ENCODE data around the gene CEP135. TPM values are rescaled to one million over a fixed set of nuclear protein-coding genes. Genes with fewer than 3 reads are reported as not detected.

CEP135 gene
- total and polyA plus RNA-seq, 2 donors (not counting 1 experiment from before 2014, with no cell fraction given), result 6.4 to 41.0 TPM

DNA sequence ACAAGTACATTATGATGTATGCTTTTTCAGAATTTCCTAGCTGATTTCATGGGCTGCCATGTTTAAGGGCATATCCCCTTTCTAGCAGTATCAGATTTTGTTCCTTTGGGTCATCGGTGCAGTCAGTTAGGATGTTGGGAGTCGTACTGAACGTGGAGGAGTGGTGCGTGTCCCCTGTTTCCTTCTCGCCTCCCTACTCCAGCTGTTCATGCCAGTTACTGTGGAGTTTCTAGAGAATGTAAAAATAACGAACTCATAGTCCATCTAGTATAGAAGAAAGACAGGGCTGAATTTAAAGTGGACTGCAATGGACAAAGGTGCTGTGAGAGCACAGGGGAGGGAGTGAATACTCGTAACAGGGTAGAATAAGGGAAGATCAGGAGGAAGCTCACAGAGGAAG is 111.3 kb downstream of the CEP135 start:
- no peak overlapping the region for H2AFZ ChIP-seq (ENCODE audit: insufficient read depth, low read depth, low read length, poor library complexity, severe bottlenecking)
- intact Hi-C loops (cut with micrococcal nuclease), result no loop called here
- Mint-ChIP-seq H3K27ac (no peak overlapping the region), H3K27me3 (peaks cover 5% of the 10 kb centered on the region), H3K4me1 (no peaks in the 10 kb centered on the region), H3K4me3 (no peak overlapping the region), H3K9me3 (ENCODE audit: insufficient read depth) (no peaks in the 10 kb centered on the region)
- H3K9me3 ChIP-seq (ENCODE audit: control extremely low read depth in 1 of 3, control insufficient read depth in 2 of 3, insufficient read depth in 1 of 3, low read length in 2 of 3), result no peaks in the 10 kb centered on the region
- no peak overlapping the region for H3K27ac ChIP-seq (ENCODE audit: low read length in 2 of 2)
- TF ChIP-seq, protein P1, sequence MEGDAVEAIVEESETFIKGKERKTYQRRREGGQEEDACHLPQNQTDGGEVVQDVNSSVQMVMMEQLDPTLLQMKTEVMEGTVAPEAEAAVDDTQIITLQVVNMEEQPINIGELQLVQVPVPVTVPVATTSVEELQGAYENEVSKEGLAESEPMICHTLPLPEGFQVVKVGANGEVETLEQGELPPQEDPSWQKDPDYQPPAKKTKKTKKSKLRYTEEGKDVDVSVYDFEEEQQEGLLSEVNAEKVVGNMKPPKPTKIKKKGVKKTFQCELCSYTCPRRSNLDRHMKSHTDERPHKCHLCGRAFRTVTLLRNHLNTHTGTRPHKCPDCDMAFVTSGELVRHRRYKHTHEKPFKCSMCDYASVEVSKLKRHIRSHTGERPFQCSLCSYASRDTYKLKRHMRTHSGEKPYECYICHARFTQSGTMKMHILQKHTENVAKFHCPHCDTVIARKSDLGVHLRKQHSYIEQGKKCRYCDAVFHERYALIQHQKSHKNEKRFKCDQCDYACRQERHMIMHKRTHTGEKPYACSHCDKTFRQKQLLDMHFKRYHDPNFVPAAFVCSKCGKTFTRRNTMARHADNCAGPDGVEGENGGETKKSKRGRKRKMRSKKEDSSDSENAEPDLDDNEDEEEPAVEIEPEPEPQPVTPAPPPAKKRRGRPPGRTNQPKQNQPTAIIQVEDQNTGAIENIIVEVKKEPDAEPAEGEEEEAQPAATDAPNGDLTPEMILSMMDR (IDR thresholded peaks at IDR 0.05), result no peak
- TF ChIP-seq EZH2 (IDR thresholded peaks at IDR 0.05; ENCODE audit: borderline replicate concordance, insufficient read depth, low read depth, low read length, poor library complexity, severe bottlenecking), result no peak
- ATAC-seq (ENCODE audit: low read depth), result no peak
- H3K4me2 ChIP-seq (replicated peaks; ENCODE audit: low read depth, low read length, poor library complexity, severe bottlenecking), result no peak overlapping the region
- 91% methylated on average over 2 of the region's 7 CpGs for WGBS (ENCODE audit: insufficient coverage)
- no peak for DNase-seq
- H3K4me3 ChIP-seq (ENCODE audit: control extremely low read depth in 1 of 5, extremely low read depth in 1 of 5, insufficient read depth in 1 of 5, low read depth in 2 of 5, low read length in 4 of 5), result no peak overlapping the region
- H4K20me1 ChIP-seq (ENCODE audit: control insufficient read depth, insufficient read depth, low read length, poor library complexity, severe bottlenecking), result no peaks in the 10 kb centered on the region
- H3K9ac ChIP-seq (ENCODE audit: low read length), result no peak overlapping the region
- no peaks in the 10 kb centered on the region for H3K36me3 ChIP-seq (replicated peaks in 1 of 2; ENCODE audit: control extremely low read depth in 1 of 2, control insufficient read depth in 1 of 2, extremely low read depth in 1 of 2, insufficient read depth in 2 of 2, low read length in 1 of 2)
- no peaks in the 10 kb centered on the region for H3K4me1 ChIP-seq (ENCODE audit: control insufficient read depth in 2 of 2, insufficient read depth in 2 of 2, low read length in 2 of 2)
- POLR2A ChIA-PET, result no interaction called here
- H3K27me3 ChIP-seq (replicated peaks in 1 of 4; ENCODE audit: control extremely low read depth in 1 of 4, control insufficient read depth in 3 of 4, insufficient read depth in 4 of 4, low read length in 3 of 4), result no peaks in the 10 kb centered on the region
- H3K79me2 ChIP-seq (ENCODE audit: control insufficient read depth, insufficient read depth, low read length), result no peaks in the 10 kb centered on the region
- CTCF ChIA-PET, result no interaction called here

DNA sequence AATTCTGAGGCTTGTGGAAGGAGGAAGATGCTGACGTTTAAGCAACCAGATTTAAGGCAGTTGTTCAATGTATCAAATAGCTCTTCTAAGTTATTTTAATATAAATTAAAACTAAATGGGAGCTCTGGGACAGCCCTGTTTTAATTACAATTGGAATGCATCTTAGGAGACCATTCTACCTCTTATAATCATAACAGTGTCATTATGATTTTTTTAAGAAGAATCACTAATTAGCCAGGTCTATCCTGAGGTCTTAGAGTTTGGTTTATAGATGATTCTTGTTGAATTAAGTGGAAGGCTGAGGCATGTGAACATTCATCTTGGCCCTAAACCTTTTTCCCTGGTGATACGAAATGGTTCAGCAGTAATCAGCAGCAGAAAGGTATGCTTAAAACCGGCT is 113.4 kb downstream of the CEP135 start:
- DNase-seq (no peak), ATAC-seq (ENCODE audit: low read depth) (no peak)
- POLR2A ChIA-PET, result no interaction called here
- no peak overlapping the region for H3K4me2 ChIP-seq (replicated peaks; ENCODE audit: low read depth, low read length, poor library complexity, severe bottlenecking)
- H3K27ac ChIP-seq (ENCODE audit: low read length in 2 of 2), result no peak overlapping the region
- no peaks in the 10 kb centered on the region for H4K20me1 ChIP-seq (ENCODE audit: control insufficient read depth, insufficient read depth, low read length, poor library complexity, severe bottlenecking)
- peaks cover 4% of the 10 kb centered on the region for H3K27me3 Mint-ChIP-seq
- no peaks in the 10 kb centered on the region for H3K36me3 ChIP-seq (replicated peaks in 1 of 2; ENCODE audit: control extremely low read depth in 1 of 2, control insufficient read depth in 1 of 2, extremely low read depth in 1 of 2, insufficient read depth in 2 of 2, low read length in 1 of 2)
- no peak overlapping the region for H3K27ac Mint-ChIP-seq
- CTCF ChIA-PET, result no interaction called here
- no peak overlapping the region for H3K4me3 Mint-ChIP-seq
- no peaks in the 10 kb centered on the region for H3K79me2 ChIP-seq (ENCODE audit: control insufficient read depth, insufficient read depth, low read length)
- H3K9me3 Mint-ChIP-seq (ENCODE audit: insufficient read depth), result no peaks in the 10 kb centered on the region
- H3K9me3 ChIP-seq (ENCODE audit: control extremely low read depth in 1 of 3, control insufficient read depth in 2 of 3, insufficient read depth in 1 of 3, low read length in 2 of 3), result no peaks in the 10 kb centered on the region
- no peak for TF ChIP-seq EZH2 (IDR thresholded peaks at IDR 0.05; ENCODE audit: borderline replicate concordance, insufficient read depth, low read depth, low read length, poor library complexity, severe bottlenecking)
- TF ChIP-seq, protein P1 (IDR thresholded peaks at IDR 0.05), result no peak
- no peaks in the 10 kb centered on the region for H3K4me1 ChIP-seq (ENCODE audit: control insufficient read depth in 2 of 2, insufficient read depth in 2 of 2, low read length in 2 of 2)
- intact Hi-C loops (cut with micrococcal nuclease), result no loop called here
- no peak overlapping the region for H3K9ac ChIP-seq (ENCODE audit: low read length)
- no peak overlapping the region for H2AFZ ChIP-seq (ENCODE audit: insufficient read depth, low read depth, low read length, poor library complexity, severe bottlenecking)
- no CpG with 5 or more reads among the region's 3 CpGs for WGBS (ENCODE audit: insufficient coverage)
- H3K4me3 ChIP-seq (ENCODE audit: control extremely low read depth in 1 of 5, extremely low read depth in 1 of 5, insufficient read depth in 1 of 5, low read depth in 2 of 5, low read length in 4 of 5), result no peak overlapping the region
- H3K4me1 Mint-ChIP-seq, result no peaks in the 10 kb centered on the region
- H3K27me3 ChIP-seq (replicated peaks in 1 of 4; ENCODE audit: control extremely low read depth in 1 of 4, control insufficient read depth in 3 of 4, insufficient read depth in 4 of 4, low read length in 3 of 4), result peaks cover 0 to 3% (median 0%) of the 10 kb centered on the region in 4 experiments
